Gastrocnemius medialis (tissue), 4 donors: ENCODE data around the gene COL1A2. TPM values are rescaled to one million over a fixed set of nuclear protein-coding genes. Genes with fewer than 3 reads are reported as not detected.

Source experiments
- ATAC-seq, 2 donors: fragments of 150-250 bp; one replicate each; pipeline ENCODE4 v1.9.1; 2016
- DNase-seq, 2 donors: peaks; one replicate each; pipeline ENCODE4 v3.0.0-alpha.2; 2019
- H3K27ac ChIP-seq, 4 donors: fragments of 200-600 bp; sonication (generic); 1 replicate in 1 of 4; 2 replicates in 3 of 4; pipeline ENCODE4 v1.5.1; 2016 to 2018; ENCODE audit warnings: mild to moderate bottlenecking in 2 of 4, moderate library complexity in 1 of 4
- H3K27me3 ChIP-seq, 3 donors: fragments of 200-600 bp; sonication (generic) in 2 of 3; 1 replicate in 1 of 3; 2 replicates in 2 of 3; pipeline versions ENCODE4 v1.5.1 to v1.6.0; 2016 to 2019; ENCODE audit warnings: mild to moderate bottlenecking in 1 of 3, moderate library complexity in 1 of 3
- H3K36me3 ChIP-seq, 2 donors: fragments of 200-600 bp; sonication (generic) in 1 of 2; one replicate each; pipeline ENCODE4 v1.5.1; 2017 to 2018
- H3K4me1 ChIP-seq, 2 donors: fragments of 200-600 bp; sonication (generic) in 1 of 2; one replicate each; pipeline ENCODE4 v1.5.1; 2016 to 2017; ENCODE audit warnings: mild to moderate bottlenecking in 2 of 2
- H3K4me3 ChIP-seq, 4 donors: fragments of 200-600 bp; sonication (generic) in 3 of 4; 1 replicate in 1 of 4; 2 replicates in 3 of 4; pipeline ENCODE4 v1.5.1; 2016 to 2019; ENCODE audit warnings: mild to moderate bottlenecking in 2 of 4
- H3K9me3 ChIP-seq, 3 donors: fragments of 200-600 bp; sonication (generic) in 2 of 3; 1 replicate in 1 of 3; 2 replicates in 2 of 3; pipeline ENCODE4 v1.5.1; 2016 to 2019
- CTCF ChIP-seq, 5 experiments: fragments of 450-650 bp in 3 of 5; fragments of 200-600 bp in 2 of 5; sonication (generic) in 2 of 5; IDR thresholded peaks in 4 of 5; conservative IDR thresholded peaks in 1 of 5; 1 replicate in 4 of 5; 2 replicates in 1 of 5; pipeline ENCODE4 v1.5.1; 2016 to 2019; ENCODE audit warnings: antibody characterized with exemption in 5 of 5, mild to moderate bottlenecking in 3 of 5, moderate library complexity in 3 of 5
- POLR2A ChIP-seq, 2 donors: fragments of 450-650 bp; IDR thresholded peaks; one replicate each; pipeline ENCODE4 v1.6.1; 2017; ENCODE audit warnings: antibody characterized with exemption in 2 of 2, mild to moderate bottlenecking in 2 of 2, moderate library complexity in 2 of 2
- in situ Hi-C, 4 donors: fragments of 200-750 bp; cut with MboI; loops; one replicate each; pipeline versions ENCODE4 v1.15.0 to v1.8.0; 2017; ENCODE audit warnings: low sequenced_read_pairs in 4 of 4
- intact Hi-C: fragments of 100-400 bp; cut with DNase I; formaldehyde crosslinking; loops from one replicate; pipeline ENCODE4 v1.15.1; 2023; ENCODE audit warnings: low total_unique reads
- total RNA-seq, 4 donors: library from RNA; depleted of rRNA; stranded (reverse); fragments of >200 nt; gene quantifications; one replicate each; pipeline versions ENCODE4 v1.1.0 to v1.2.3, GENCODE V29; 2016

The COL1A2 gene
- total RNA-seq, 4 donors from 2014 or later, result 11.2 to 43.6 (median 18.7) TPM

GRCh38 chr7:94360926-94361325 is 33.8 kb upstream of the COL1A2 start:
- intact Hi-C loops, result no loop called here
- in situ Hi-C loops, result no loop called here

GRCh38 chr7:94362276-94362675 is 32.4 kb upstream of the COL1A2 start:
- in situ Hi-C loops, result no loop called here
- H3K27ac ChIP-seq, result no peak overlapping the region
- TF ChIP-seq POLR2A (IDR thresholded peaks at IDR 0.05) (no peak), CTCF (IDR thresholded peaks at IDR 0.05 in 4 of 5, conservative IDR thresholded peaks at IDR 0.05 in 1 of 5) (no peak)
- ATAC-seq, result no peak
- H3K36me3 ChIP-seq, result no peaks in the 10 kb centered on the region
- no peaks in the 10 kb centered on the region for H3K4me1 ChIP-seq
- DNase-seq, result no peak
- H3K27me3 ChIP-seq, result no peaks in the 10 kb centered on the region
- intact Hi-C loops, result no loop called here
- H3K9me3 ChIP-seq, result no peaks in the 10 kb centered on the region
- H3K4me3 ChIP-seq, result no peak overlapping the region

More at GRCh38 chr7:94360926-94361325, 33.8 kb upstream of the COL1A2 start:
- Histone ChIP-seq H3K9me3 (no peaks in the 10 kb centered on the region), H3K36me3 (no peaks in the 10 kb centered on the region), H3K4me1 (no peaks in the 10 kb centered on the region), H3K27ac (no peak overlapping the region), H3K4me3 (no peak overlapping the region), H3K27me3 (no peaks in the 10 kb centered on the region)
- DNase-seq (no peak), ATAC-seq (no peak)
- TF ChIP-seq POLR2A (IDR thresholded peaks at IDR 0.05), result no peak
- no peak for TF ChIP-seq CTCF (IDR thresholded peaks at IDR 0.05 in 4 of 5, conservative IDR thresholded peaks at IDR 0.05 in 1 of 5)

- Histone ChIP-seq H3K27ac (no peak overlapping the region), H3K4me3 (no peak overlapping the region), H3K27me3 (no peaks in the 10 kb centered on the region), H3K9me3 (no peaks in the 10 kb centered on the region), H3K36me3 (no peaks in the 10 kb centered on the region), H3K4me1 (peaks cover 0 to 12% of the 10 kb centered on the region in 2 donors)
- in situ Hi-C loops (no loop called here), intact Hi-C loops (no loop called here)
- ATAC-seq, result no peak
- TF ChIP-seq POLR2A (IDR thresholded peaks at IDR 0.05), result no peak
- no peak for TF ChIP-seq CTCF (IDR thresholded peaks at IDR 0.05 in 4 of 5, conservative IDR thresholded peaks at IDR 0.05 in 1 of 5)
- no peak for DNase-seq
These were observed 29.9 kb upstream of the COL1A2 start for GRCh38 chr7:94364816-94365215.

GRCh38 chr7:94366163-94366562 is 28.5 kb upstream of the COL1A2 start:
- peaks cover 0 to 12% of the 10 kb centered on the region in 2 donors for H3K4me1 ChIP-seq
- H3K27ac ChIP-seq, result no peak overlapping the region
- intact Hi-C loops, result no loop called here
- in situ Hi-C loops, result no loop called here
- H3K27me3 ChIP-seq, result no peaks in the 10 kb centered on the region
- TF ChIP-seq POLR2A (IDR thresholded peaks at IDR 0.05) (no peak), CTCF (IDR thresholded peaks at IDR 0.05 in 4 of 5, conservative IDR thresholded peaks at IDR 0.05 in 1 of 5) (no peak)
- ATAC-seq, result no peak
- no peaks in the 10 kb centered on the region for H3K36me3 ChIP-seq
- H3K4me3 ChIP-seq, result no peak overlapping the region
- DNase-seq, result no peak
- no peaks in the 10 kb centered on the region for H3K9me3 ChIP-seq

- in situ Hi-C loops, result no loop called here
- intact Hi-C loops, result no loop called here
- H3K4me1 ChIP-seq, result peaks cover 0 to 12% of the 10 kb centered on the region in 2 donors
- H3K36me3 ChIP-seq, result no peaks in the 10 kb centered on the region
- no peak overlapping the region for H3K27ac ChIP-seq
- no peaks in the 10 kb centered on the region for H3K9me3 ChIP-seq
- DNase-seq (no peak), ATAC-seq (no peak)
- TF ChIP-seq POLR2A (IDR thresholded peaks at IDR 0.05), result no peak
- TF ChIP-seq CTCF (IDR thresholded peaks at IDR 0.05 in 4 of 5, conservative IDR thresholded peaks at IDR 0.05 in 1 of 5), result no peak
- H3K4me3 ChIP-seq, result no peak overlapping the region
- no peaks in the 10 kb centered on the region for H3K27me3 ChIP-seq
These were observed 27.9 kb upstream of the COL1A2 start for GRCh38 chr7:94366832-94367231.
